COLO668 (cell line): ENCODE data around the gene MRPL41.
A peak's percentile ranks its signal among the peaks of the same experiment; 100 is the strongest.
"Not testable (repeated sequence)": the region's sequence is repeated elsewhere in the genome, so short reads cannot be mapped to it uniquely, and the experiment has no call there.

Experiments
- DNase-seq: peaks from one replicate; lab custom pipeline; 2025; ENCODE audit not compliant: unreplicated experiment; lab: John Stamatoyannopoulos, UW

The MRPL41 gene

DNA sequence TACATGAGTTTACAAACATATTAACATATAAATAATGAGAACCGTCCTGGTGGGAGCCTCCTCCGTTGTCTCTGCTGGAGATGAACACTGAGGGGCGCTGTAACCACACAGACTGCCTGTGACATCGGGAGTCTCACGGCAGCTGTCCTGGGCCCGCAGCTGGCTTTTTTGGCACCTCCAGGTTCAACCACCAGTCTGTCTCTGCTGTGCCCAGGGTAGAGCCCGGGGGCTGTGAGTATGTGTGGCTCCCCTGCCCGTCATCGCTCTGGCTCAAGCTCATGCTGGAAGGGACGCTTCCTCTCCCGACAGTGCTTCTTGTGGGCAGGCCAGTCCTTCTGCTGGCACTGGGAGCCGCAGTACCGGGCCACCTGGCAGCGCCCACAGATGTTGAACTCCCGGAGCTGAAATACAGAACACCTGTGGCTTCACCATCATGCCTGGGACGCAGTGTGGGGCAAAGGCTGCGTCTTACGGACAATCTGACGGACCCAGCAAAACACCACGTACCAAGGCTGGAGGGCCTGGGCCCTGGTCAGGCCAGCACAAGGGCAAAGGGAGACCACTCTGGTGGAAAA, 30.7 kb downstream of the MRPL41 start:
- DNase-seq, result peak; percentile 14

- no peak for DNase-seq
Measured at GRCh38 chr9:137583347-137583746, 31.7 kb downstream of the MRPL41 start.

DNA sequence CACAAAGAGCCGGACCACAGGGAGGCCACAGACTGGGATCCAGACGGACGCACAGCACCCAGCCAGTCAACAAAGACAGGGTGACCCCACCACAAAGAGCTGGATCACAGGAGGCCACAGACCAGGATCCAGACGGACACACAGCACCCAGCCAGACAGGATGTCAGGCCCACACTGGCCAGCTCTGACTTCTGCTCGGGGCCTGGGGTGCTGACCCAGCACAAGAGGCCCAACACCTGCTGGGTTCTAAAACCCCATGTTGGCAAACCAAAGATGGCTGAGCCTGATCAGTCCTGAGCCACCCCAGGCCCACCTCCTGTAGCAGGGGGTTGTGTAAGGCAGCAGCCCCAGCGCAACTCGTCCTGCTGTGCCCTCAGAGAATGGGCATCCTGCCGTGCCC, 32.3 kb downstream of the MRPL41 start:
- no peak for DNase-seq

- DNase-seq, result no peak
Measured at GRCh38 chr9:137586854-137587253, 35.2 kb downstream of the MRPL41 start.

GRCh38 chr9:137588311-137588710, 36.6 kb downstream of the MRPL41 start:
- DNase-seq, result no peak

DNA sequence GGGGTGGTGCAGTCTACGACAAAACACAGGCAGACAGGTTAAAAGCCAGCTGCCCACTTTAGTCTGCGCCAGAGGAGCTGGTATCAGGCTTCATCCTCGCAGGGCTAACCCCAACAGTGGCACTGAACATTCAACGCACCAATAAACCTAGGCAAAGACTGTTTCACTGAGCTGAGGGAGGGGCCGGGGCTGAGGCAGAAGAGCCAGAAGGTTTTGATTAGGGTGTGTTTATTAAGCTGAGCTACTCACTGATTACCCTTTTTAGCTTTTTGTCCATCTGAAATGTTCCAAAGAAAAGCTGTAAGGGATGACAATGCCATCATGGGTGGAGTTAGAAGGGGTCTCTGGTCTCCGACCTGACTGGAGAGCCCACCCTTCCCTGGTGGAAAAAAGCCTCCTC, 37.2 kb downstream of the MRPL41 start:
- DNase-seq, result no peak

DNA sequence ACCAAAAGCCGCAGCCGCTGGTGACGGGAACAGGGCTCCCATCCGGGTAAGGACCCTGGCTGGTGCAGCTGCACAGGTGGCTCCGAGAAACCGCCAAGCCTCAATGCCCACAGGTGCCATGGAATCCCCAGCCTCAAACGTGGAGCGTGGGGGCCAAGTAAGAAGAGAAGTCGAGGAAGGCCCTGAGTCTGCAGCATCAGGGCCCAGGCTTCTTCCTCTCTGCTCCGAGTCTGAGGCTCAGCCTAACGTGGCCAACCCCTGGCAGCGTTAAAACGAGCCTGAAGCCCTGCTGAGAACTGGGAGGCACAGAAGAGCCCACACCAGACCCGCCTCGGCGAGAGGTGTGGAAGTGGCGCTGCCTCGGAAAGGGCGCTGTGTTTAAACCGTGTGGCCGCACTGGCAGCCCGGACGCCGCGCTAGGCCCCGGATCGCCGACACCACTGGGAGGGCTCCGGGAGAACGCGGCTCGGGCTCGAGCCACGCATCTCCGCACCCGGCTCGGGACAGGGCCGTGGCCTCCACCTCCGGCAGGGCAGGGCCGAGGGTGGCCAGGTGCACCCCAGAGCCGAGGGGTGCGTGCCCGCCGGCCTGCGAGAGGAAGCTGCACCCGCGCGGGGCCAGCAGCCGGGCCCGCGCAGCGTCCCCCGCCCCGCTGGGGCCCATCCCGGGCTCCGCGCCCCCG, 37.9 kb downstream of the MRPL41 start:
- DNase-seq, result peak; percentile 43

DNA sequence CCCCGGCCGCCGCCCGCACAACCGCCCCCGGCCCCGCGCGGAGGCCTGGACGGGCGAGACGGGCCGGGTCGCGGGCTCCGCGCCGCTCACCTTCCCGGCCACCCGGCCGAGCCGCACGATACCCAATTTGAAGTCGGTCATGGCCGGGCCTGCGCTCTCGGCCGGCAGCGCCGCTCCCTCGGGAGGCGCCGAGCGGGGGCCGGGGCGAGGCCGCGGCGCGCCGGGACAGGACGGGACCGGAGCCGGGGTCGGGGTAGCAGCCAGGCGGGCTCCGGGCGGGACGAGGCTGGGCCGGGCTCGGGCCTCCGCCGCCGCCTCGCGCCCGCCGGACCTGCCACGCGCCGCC, 38.4 kb downstream of the MRPL41 start:
- no peak for DNase-seq

DNA sequence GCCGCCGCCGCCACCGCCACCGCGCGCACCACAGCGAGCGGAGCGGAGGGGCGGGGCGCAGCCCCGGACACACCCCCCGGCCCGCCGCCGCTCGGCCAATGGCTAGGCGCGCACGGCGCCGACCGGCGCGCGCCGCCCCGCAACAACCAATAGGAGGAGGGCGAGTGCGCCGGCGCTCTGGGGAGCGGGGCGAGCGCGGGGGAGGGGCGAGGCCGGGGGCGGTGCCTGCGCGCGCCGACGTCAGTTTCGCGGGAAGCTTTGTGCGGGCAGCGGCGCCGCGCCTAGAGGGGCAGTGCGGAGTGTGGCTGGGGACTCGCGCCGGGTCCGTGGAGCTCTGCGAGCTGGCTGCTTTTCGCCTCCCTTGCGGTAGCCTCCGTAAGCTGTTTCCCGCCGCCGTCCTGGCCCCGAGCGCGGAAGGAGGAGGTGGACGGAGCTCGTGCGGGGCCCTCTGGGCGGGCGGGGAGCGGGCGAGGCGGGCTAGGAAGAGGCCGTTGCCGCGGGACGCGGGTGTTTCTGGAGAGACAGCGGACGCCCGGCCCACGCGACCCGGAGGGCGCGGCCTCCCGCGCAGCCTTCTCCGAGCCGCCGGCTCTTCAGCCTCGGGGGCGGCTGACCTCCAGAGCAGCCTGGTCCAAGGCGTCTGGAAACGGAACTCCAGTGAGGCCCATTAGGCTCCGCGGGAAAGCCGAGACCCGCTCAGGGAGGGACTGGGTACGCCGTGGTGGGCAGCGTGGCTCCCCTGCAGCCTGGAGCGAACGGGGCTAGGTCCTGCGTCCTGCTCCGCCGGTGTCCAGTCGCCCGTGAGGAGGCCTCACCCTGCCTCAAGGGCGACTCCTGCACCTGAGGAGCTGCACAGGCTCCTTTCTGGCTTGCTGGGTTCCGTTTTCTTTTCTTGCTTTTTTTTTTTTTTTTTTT, 39.0 kb downstream of the MRPL41 start, which contains the start of gene ZMYND19:
ZMYND19 (minus strand) TSS at position 44 of the 915 bp plus-strand sequence. CDS start 249 bp downstream, outside the sequence.
- DNase-seq, result peak; percentile 95

- DNase-seq, result no peak
Measured at GRCh38 chr9:137592767-137593166, 41.1 kb downstream of the MRPL41 start.

DNA sequence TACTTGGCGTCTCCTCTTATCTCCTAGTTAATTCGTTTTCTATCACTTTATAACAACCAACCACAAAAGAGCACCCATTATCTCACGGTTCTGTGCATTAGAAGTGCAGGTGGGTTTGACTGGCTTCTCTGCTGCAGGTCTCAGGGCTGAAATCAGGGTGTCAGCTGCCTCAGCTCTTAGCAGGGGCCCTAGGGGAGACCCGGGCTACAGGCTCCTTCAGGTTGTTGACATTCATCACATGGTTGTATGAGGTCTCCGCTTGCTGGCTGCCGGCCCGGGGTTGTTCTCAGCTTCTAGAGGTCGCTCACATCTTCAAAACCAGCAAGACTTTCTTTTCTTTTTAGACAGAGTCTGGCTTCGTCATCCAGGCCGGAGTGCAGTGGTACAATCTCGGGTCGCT, 41.5 kb downstream of the MRPL41 start:
- DNase-seq, result no peak

GRCh38 chr9:137596577-137596976, 44.9 kb downstream of the MRPL41 start:
- not testable (repeated sequence) for DNase-seq

GRCh38 chr9:137598943-137599342, 47.3 kb downstream of the MRPL41 start:
- DNase-seq, result no peak
